Endothelial cell of umbilical vein (primary cell): Measurements from ENCODE around the gene SWT1. TPM values are rescaled to one million over a fixed set of nuclear protein-coding genes. Genes with fewer than 3 reads are reported as not detected.
"Not testable (repeated sequence)": the region's sequence is repeated elsewhere in the genome, so short reads cannot be mapped to it uniquely, and the experiment has no call there.

Experiments used
- BruUV-seq: library from RNA; stranded (reverse); fragments of 400-500 nt; replicated peaks from 2 replicates; lab custom pipeline; 2021; lab: Mats Ljungman, UMichigan
- CTCF ChIA-PET: fragments of 300-600, 350-600 bp; sonication (Branson Sonifier 250); formaldehyde crosslinking; loops from one replicate; lab custom pipeline; 2021; ENCODE audit warnings: antibody characterized with exemption, inconsistent platforms; lab: Charles Lee
- POLR2A ChIA-PET: fragments of 300-600, 350-600 bp; sonication (Branson Sonifier 250); formaldehyde crosslinking; loops from one replicate; lab custom pipeline; 2021; ENCODE audit warnings: antibody characterized with exemption, inconsistent platforms; lab: Charles Lee
- DNase-seq: peaks from one replicate; pipeline ENCODE4 v3.0.0-alpha.2; 2011; ENCODE audit warnings: low read depth, low spot score
- FAIRE-seq: peaks from 2 replicates; lab custom pipeline; 2011; peaks lifted over from hg19 to GRCh38; lab: Jason Lieb, UNC
- H2AFZ ChIP-seq: 2 replicates; pipeline ENCODE4 v1.6.0; 2012; ENCODE audit warnings: low read depth, low read length, control low read depth, inconsistent platforms
- H3K27ac ChIP-seq: 2 replicates; pipeline ENCODE4 v1.5.1; 2011; ENCODE audit warnings: low read depth, mild to moderate bottlenecking, control low read depth, low read length, moderate library complexity; ENCODE audit not compliant: insufficient read depth
- H3K27me3 ChIP-seq, 2 experiments: 2 replicates each; pipeline versions ENCODE4 v1.6.0 to v1.6.1; 2011; ENCODE audit warnings: low read length in 2 of 2, mixed read lengths in 1 of 2; ENCODE audit not compliant: control insufficient read depth in 2 of 2, insufficient read depth in 2 of 2
- H3K36me3 ChIP-seq, 2 experiments: 2 replicates in 1 of 2; 3 replicates in 1 of 2; pipeline ENCODE4 v1.5.1; 2011; ENCODE audit warnings: low read length in 2 of 2, mild to moderate bottlenecking in 1 of 2, moderate library complexity in 1 of 2; ENCODE audit not compliant: control insufficient read depth in 2 of 2, insufficient read depth in 2 of 2; ENCODE audit errors: extremely low read depth in 1 of 2
- H3K4me1 ChIP-seq: 3 replicates; pipeline ENCODE4 v1.5.1; 2011; ENCODE audit warnings: mild to moderate bottlenecking, low read length; ENCODE audit not compliant: control insufficient read depth, insufficient read depth; ENCODE audit errors: extremely low read depth
- H3K4me2 ChIP-seq: 2 replicates; pipeline ENCODE4 v1.6.1; 2011; ENCODE audit warnings: low read length, control low read depth, mixed read lengths; ENCODE audit not compliant: insufficient read depth
- H3K4me3 ChIP-seq, 3 experiments: fragments of 200-600 bp in 1 of 3; sonication (generic), shearing (Covaris generic) in 1 of 3; replicated peaks in 1 of 3; 2 replicates each; pipeline ENCODE4 v1.5.1; 2011 to 2016; ENCODE audit warnings: control low read depth in 3 of 3, low read length in 3 of 3, mild to moderate bottlenecking in 2 of 3, inconsistent platforms in 1 of 3, low read depth in 1 of 3, moderate library complexity in 1 of 3; ENCODE audit not compliant: insufficient read depth in 1 of 3
- H3K79me2 ChIP-seq: 2 replicates; pipeline ENCODE4 v1.6.0; 2012; ENCODE audit warnings: low read length, inconsistent platforms; ENCODE audit not compliant: control insufficient read depth, insufficient read depth
- H3K9ac ChIP-seq: replicated peaks from 2 replicates; pipeline ENCODE3; 2011; ENCODE audit warnings: low read length, control low read depth; ENCODE audit not compliant: insufficient read depth; ENCODE audit errors: extremely low read depth
- H3K9me1 ChIP-seq: replicated peaks from 3 replicates; pipeline ENCODE4 v1.6.0; 2011; ENCODE audit warnings: mild to moderate bottlenecking, low read length; ENCODE audit not compliant: control insufficient read depth, insufficient read depth; ENCODE audit errors: extremely low read depth
- H3K9me3 ChIP-seq: replicated peaks from 2 replicates; pipeline ENCODE4 v1.5.1; 2012; ENCODE audit warnings: low read length, inconsistent platforms; ENCODE audit not compliant: control insufficient read depth, insufficient read depth
- H4K20me1 ChIP-seq: replicated peaks from 2 replicates; pipeline ENCODE3; 2011; ENCODE audit warnings: mild to moderate bottlenecking, low read length; ENCODE audit not compliant: control insufficient read depth, insufficient read depth; ENCODE audit errors: extremely low read depth
- CTCF ChIP-seq, 2 donors: IDR thresholded peaks; 1 replicate in 1 of 2; 2 replicates in 1 of 2; pipeline ENCODE4 v1.5.1; 2011; ENCODE audit warnings: low read length in 2 of 2, mild to moderate bottlenecking in 2 of 2, moderate library complexity in 2 of 2, control low read depth in 1 of 2, inconsistent platforms in 1 of 2, low read depth in 1 of 2; ENCODE audit not compliant: insufficient read depth in 1 of 2; ENCODE audit errors: extremely low read depth in 1 of 2
- EZH2 ChIP-seq: IDR thresholded peaks from 2 replicates; pipeline ENCODE4 v1.6.1; 2012; ENCODE audit warnings: borderline replicate concordance, low read depth, mild to moderate bottlenecking, moderate library complexity, low read length, inconsistent platforms; ENCODE audit not compliant: severe bottlenecking
- FOS ChIP-seq: IDR thresholded peaks from 2 replicates; pipeline ENCODE4 v1.6.1; 2011; ENCODE audit warnings: mild to moderate bottlenecking, low read length, moderate library complexity, borderline replicate concordance; ENCODE audit not compliant: insufficient read depth
- GATA2 ChIP-seq: IDR thresholded peaks from 2 replicates; pipeline ENCODE4 v1.7.0; 2011; ENCODE audit warnings: low read depth, mild to moderate bottlenecking, moderate library complexity, mixed read lengths, low read length; ENCODE audit not compliant: insufficient read length, insufficient read depth
- JUN ChIP-seq: IDR thresholded peaks from 2 replicates; pipeline ENCODE4 v1.6.1; 2011; ENCODE audit warnings: borderline replicate concordance, low read depth; ENCODE audit not compliant: insufficient read length, insufficient read depth
- MAX ChIP-seq: IDR thresholded peaks from 2 replicates; pipeline ENCODE4 v1.6.1; 2011; ENCODE audit not compliant: insufficient read depth, insufficient read length
- MYC ChIP-seq: IDR thresholded peaks from one replicate; pipeline ENCODE4 v1.6.1; 2011; ENCODE audit warnings: mild to moderate bottlenecking, low read depth, low read length
- POLR2A ChIP-seq: IDR thresholded peaks from 2 replicates; pipeline ENCODE4 v1.6.1; 2012; ENCODE audit warnings: low read depth, mild to moderate bottlenecking, control low read depth, low read length
- POLR2AphosphoS5 ChIP-seq: IDR thresholded peaks from 2 replicates; pipeline ENCODE4 v1.6.1; 2012; ENCODE audit warnings: low read depth, mild to moderate bottlenecking, control low read depth, low read length, moderate library complexity; ENCODE audit not compliant: insufficient read depth
- dilution Hi-C: fragments of 300-500 bp; cut with MboI; formaldehyde crosslinking; loops from one replicate; pipeline ENCODE4 v1.15.0; 2019; ENCODE audit warnings: low sequenced_read_pairs; ENCODE audit not compliant: extremely low pct_ligation_motif_present
- intact Hi-C: fragments of 100-400 bp; cut with micrococcal nuclease; formaldehyde crosslinking; loops from one replicate; pipeline ENCODE4 v1.10.0; 2022
- polyA plus RNA-seq, 4 experiments: library from polyadenylated mRNA; depleted of rRNA in 3 of 4; stranded (reverse) in 3 of 4; unstranded in 1 of 4; fragments of >200 nt; gene quantifications; 2 replicates each; pipeline versions ENCODE4 v1.2.1 to v1.2.3, GENCODE V29; 2011 to 2012; ENCODE audit warnings: missing spikeins in 1 of 4
- total RNA-seq: library from RNA; stranded (reverse); gene quantifications from 2 replicates; pipeline ENCODE4 v1.2.3, GENCODE V29; 2021

SWT1 gene
- total and polyA plus RNA-seq, 2 donors (not counting 3 experiments of a cell fraction or from before 2014, with no cell fraction given), result 1.0 to 4.3 TPM

GRCh38 chr1:185232874-185233273 is 75.9 kb downstream of the SWT1 start:
- Histone ChIP-seq H3K9me1 (no peaks in the 10 kb centered on the region), H3K27me3 (no peaks in the 10 kb centered on the region), H3K36me3 (no peaks in the 10 kb centered on the region), H3K4me1 (no peaks in the 10 kb centered on the region), H3K4me2 (no peak overlapping the region), H4K20me1 (no peaks in the 10 kb centered on the region), H3K27ac (no peak overlapping the region), H3K79me2 (no peaks in the 10 kb centered on the region), H2AFZ (no peak overlapping the region), H3K4me3 (no peak overlapping the region), H3K9me3 (no peaks in the 10 kb centered on the region), H3K9ac (no peak overlapping the region)
- POLR2A ChIA-PET, result interaction anchor here (0.6 kb wide), 1 partner anchor 15 kb away, joined by 3 read pairs; no protein-coding TSS in a partner anchor
- CTCF ChIA-PET, result interaction anchor here (1.0 kb wide), 1 partner anchor 18 kb away, joined by 3 read pairs; no protein-coding TSS in a partner anchor
- FAIRE-seq (no peak), DNase-seq (no peak)
- intact Hi-C loops (no loop called here), dilution Hi-C loops (no loop called here)
- BruUV-seq, result no TSS peak
- TF ChIP-seq POLR2AphosphoS5, result no peak
- no peak for TF ChIP-seq FOS
- no peak for TF ChIP-seq POLR2A
- no peak for TF ChIP-seq GATA2
- no peak for TF ChIP-seq MAX
- TF ChIP-seq CTCF (IDR thresholded peaks at IDR 0.05; ENCODE audit: extremely low read depth in 1 of 2, insufficient read depth in 1 of 2, low read depth in 1 of 2, low read length in 2 of 2), result no peak
- no peak for TF ChIP-seq EZH2
- no peak for TF ChIP-seq MYC
- TF ChIP-seq JUN, result no peak

GRCh38 chr1:185234183-185234582 is 77.2 kb downstream of the SWT1 start:
- DNase-seq, H3K27me3 ChIP-seq, H3K4me2 ChIP-seq, H3K9me3 ChIP-seq, BruUV-seq, H3K4me1 ChIP-seq, intact Hi-C loops, POLR2A ChIA-PET, H4K20me1 ChIP-seq, H3K4me3 ChIP-seq, FAIRE-seq, H3K79me2 ChIP-seq, H2AFZ ChIP-seq, H3K27ac ChIP-seq, H3K9ac ChIP-seq, H3K9me1 ChIP-seq, dilution Hi-C loops, H3K36me3 ChIP-seq: not testable (repeated sequence)
- CTCF ChIA-PET, result interaction anchor here (1.1 kb wide), 1 partner anchor 447 kb away, joined by 3 read pairs; no protein-coding TSS in a partner anchor

- H4K20me1 ChIP-seq, POLR2A ChIA-PET, DNase-seq, CTCF ChIA-PET, H3K9ac ChIP-seq, BruUV-seq, H3K4me2 ChIP-seq, H3K4me3 ChIP-seq, H3K36me3 ChIP-seq, H3K27ac ChIP-seq, H3K27me3 ChIP-seq, H3K9me1 ChIP-seq, H2AFZ ChIP-seq, dilution Hi-C loops, FAIRE-seq, H3K79me2 ChIP-seq, intact Hi-C loops, H3K9me3 ChIP-seq, H3K4me1 ChIP-seq: not testable (repeated sequence)
Observed at GRCh38 chr1:185237176-185237575, 80.2 kb downstream of the SWT1 start.
